SK-N-SH (cell line): ENCODE data around the gene NCBP3.

ENCODE experiments used
- CTCF ChIP-seq: fragments of 200-600 bp; sonication (generic); IDR thresholded peaks from 2 replicates; pipeline ENCODE4 v1.6.1; 2017; ENCODE audit warnings: antibody characterized with exemption, mild to moderate bottlenecking, moderate library complexity
- EP300 ChIP-seq, 2 experiments: IDR thresholded peaks; 2 replicates each; pipeline versions ENCODE4 v1.4.0 to v1.6.1; 2012; ENCODE audit warnings: borderline replicate concordance in 1 of 2, low read depth in 1 of 2, low read length in 1 of 2
- MAX ChIP-seq: IDR thresholded peaks from 2 replicates; pipeline ENCODE4 v1.4.0; 2012; ENCODE audit warnings: low read depth
- SMC3 ChIP-seq: IDR thresholded peaks from 2 replicates; pipeline ENCODE4 v1.6.1; 2012; ENCODE audit warnings: low read depth, low read length, improper control_type of control experiment

GRCh38 chr17:3851461-3852100 is 5.5 kb upstream of the NCBP3 start:
- TF ChIP-seq EP300 (IDR thresholded peaks at IDR 0.05; ENCODE audit: borderline replicate concordance in 1 of 2, low read depth in 1 of 2, low read length in 1 of 2) (no peak), MAX (no peak), CTCF (no peak), SMC3 (no peak)
